T1000 (cell line): ENCODE data around the gene PDE4A.
"Not testable (repeated sequence)": the region's sequence is repeated elsewhere in the genome, so short reads cannot be mapped to it uniquely, and the experiment has no call there.

Experiments
- DNase-seq: peaks from one replicate; lab custom pipeline; 2025; ENCODE audit warnings: mixed read lengths; lab: John Stamatoyannopoulos, UW

Gene PDE4A

GRCh38 chr19:10403137-10404021, 17.0 kb upstream of the PDE4A start, which contains the start of gene CDC37:
Gene CDC37, minus strand, starts transcription at chr19:10403542. Its CDS starts 63 bp downstream, at chr19:10403479.
- DNase-seq, result peak; percentile 92

- DNase-seq, result peak; percentile 21
These were observed 15.2 kb upstream of the PDE4A start for GRCh38 chr19:10404888-10405820.

- DNase-seq, result no peak
These were observed 14.1 kb upstream of the PDE4A start for GRCh38 chr19:10406191-10406590.

- DNase-seq, result no peak
These were observed 13.2 kb upstream of the PDE4A start for GRCh38 chr19:10407096-10407495.

- no peak for DNase-seq
These were observed 11.6 kb upstream of the PDE4A start for GRCh38 chr19:10408511-10409283.

GRCh38 chr19:10411224-10411623, 9.1 kb upstream of the PDE4A start:
- DNase-seq, result not testable (repeated sequence)

- DNase-seq, result no peak
These were observed 7.9 kb upstream of the PDE4A start for GRCh38 chr19:10412257-10412977.

GRCh38 chr19:10416083-10416379, 4.3 kb upstream of the PDE4A start:
- no peak for DNase-seq

GRCh38 chr19:10416380-10417257, 3.7 kb upstream of the PDE4A start:
- peak; percentile 72 for DNase-seq

GRCh38 chr19:10417541-10418234, 2.6 kb upstream of the PDE4A start:
- DNase-seq, result no peak

- no peak for DNase-seq
These were observed 2.2 kb upstream of the PDE4A start for GRCh38 chr19:10418235-10418484.

- no peak for DNase-seq
These were observed 1.7 kb upstream of the PDE4A start for GRCh38 chr19:10418485-10419199.

- DNase-seq, result no peak
These were observed 1.1 kb upstream of the PDE4A start for GRCh38 chr19:10419200-10419645.

- no peak for DNase-seq
These were observed 493 bp upstream of the PDE4A start for GRCh38 chr19:10419646-10420443.

- DNase-seq, result no peak
These were observed 1.1 kb downstream of the PDE4A start for GRCh38 chr19:10421240-10422045.

GRCh38 chr19:10422046-10422461, 1.7 kb downstream of the PDE4A start:
- no peak for DNase-seq

- DNase-seq, result no peak
These were observed 2.5 kb downstream of the PDE4A start for GRCh38 chr19:10422846-10423245.
